OCI-LY3 (cell line): ENCODE measurements around the gene APOBEC3A.

Experiments used
- CTCF ChIP-seq: fragments of 200-600, 300-600 bp; sonication (generic); IDR thresholded peaks from 2 replicates; pipeline ENCODE4 v1.5.1; 2014; ENCODE audit warnings: antibody characterized with exemption, low read length, low read depth
- EZH2phosphoT487 ChIP-seq: fragments of 200-600 bp; shearing (Covaris generic); IDR thresholded peaks from 2 replicates; pipeline ENCODE4 v1.6.1; 2018; ENCODE audit warnings: antibody characterized with exemption, mixed run types, low read depth

- TF ChIP-seq CTCF: no peak
- TF ChIP-seq EZH2phosphoT487: no peak
These were observed 8.9 kb downstream of the APOBEC3A start for GRCh38 chr22:38966380-38966702.
